ENCODE results near the gene GYS1.

The GYS1 gene

DNA sequence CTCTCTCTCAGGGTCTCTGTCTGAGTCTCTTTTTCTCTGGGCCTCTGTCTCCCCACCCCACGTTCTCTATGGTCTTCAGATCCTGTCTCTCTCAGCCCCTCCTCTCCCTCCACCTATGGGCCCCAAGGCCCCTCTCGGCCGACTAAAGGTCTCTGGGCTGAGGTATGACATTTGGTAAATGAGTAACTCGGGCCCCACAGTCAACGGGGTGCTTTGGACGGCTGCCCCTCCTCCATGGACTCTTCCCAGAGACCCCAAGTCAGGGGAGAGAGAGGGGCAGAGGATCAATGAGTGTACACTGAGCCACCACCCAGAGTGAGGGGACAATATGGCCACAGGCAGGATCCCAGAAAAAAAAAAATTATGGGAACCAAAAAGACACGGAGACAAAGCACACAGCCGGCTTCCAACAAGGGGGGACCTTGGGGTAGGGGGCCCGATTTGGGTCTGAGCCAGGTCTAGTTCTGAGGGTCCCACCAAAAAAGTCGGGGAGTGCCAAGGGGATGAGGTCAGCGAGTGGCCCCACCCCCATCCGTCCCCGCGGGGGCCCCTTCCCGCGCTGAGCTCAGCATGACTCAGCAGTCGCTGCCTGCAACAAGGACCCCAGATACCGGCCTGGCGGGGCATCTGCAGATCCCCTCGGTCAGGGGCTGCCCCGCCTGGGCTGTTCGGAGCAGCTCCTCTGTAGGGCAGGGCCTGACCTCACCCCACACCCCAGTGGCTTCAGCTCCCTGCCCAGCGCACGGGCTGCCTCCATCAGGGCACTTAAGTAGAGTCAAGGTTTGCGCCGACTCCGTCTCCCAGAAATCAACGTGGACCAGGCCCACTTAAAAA is 29.5 kb downstream of the GYS1 start:
- DNase-seq, result peak; percentile 33

DNA sequence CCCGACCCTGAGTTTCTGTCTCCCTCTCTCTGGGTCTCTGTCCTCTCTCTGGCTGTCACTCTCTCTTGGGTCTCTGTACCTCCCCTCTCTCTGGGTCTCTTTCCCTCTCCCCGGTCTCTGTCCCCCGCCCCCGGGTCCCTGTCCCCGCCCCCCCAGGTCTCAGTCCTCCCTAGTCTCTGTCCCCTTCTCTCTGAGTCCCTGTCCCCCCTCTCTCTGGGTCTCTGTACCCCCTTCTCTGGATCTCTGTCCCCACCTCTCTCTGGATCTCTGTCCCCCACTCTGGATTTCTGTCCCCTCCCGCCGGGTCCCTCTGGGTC is 30.3 kb downstream of the GYS1 start:
- DNase-seq, result no peak

DNA sequence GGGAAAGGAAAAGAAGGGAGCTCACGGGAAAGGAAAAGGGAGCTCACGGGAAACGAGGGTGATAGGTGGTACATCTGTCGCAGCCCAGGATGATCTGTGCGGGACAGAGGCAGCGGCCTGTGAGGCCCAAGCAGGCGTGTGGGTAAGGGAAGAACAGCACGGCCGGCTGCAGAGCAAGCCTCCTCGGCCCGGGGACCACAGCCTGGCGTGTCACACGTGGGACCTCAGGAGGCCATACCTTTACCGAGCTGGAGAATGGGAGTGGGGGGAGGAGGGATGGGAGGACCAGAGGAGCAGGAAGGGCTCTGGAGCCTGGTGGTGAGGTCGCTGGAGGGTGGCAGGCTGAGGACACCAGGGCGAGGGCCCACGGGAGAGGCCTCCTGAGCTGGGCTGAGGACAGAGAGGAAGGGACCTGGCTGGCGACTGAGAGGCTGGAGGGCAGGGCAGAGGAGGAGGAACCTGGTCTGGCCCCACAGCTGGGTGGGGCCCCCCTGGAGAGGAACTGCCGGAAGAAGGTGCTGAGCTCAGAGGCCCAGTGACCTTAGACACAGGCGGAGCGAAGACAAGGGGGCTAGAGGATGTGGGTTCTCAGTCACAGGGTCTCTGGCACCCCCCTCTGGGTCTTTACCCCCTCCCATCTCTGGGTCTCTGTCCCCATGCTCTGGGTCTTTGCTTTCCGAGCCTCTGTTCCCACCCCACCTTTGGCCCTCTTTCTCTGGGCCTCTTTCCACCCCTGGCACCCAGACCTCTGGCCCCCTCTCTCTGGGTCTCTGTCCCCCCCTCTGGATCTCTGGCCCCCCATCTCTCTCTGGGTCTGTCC is 30.9 kb downstream of the GYS1 start:
- DNase-seq, result no peak

DNA sequence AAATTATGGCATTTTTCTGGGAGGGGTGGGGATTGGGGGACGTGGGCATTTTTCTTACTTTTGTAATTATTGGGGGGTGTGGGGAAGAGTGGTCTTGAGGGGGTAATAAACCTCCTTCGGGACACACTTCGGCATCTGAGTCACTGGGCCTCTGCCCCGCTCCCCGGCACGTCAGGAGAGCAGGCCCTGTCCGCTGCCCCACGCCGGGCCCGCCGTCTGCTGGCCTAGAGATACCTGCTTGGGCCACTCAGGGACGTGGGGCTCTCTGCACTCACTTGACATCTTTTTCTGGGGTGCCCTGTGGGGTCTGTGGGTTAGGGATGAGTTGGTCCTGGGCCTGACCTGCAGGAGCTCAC is 31.5 kb downstream of the GYS1 start:
- no peak for DNase-seq

GRCh38 chr19:48961051-48961649 is 32.0 kb downstream of the GYS1 start:
- DNase-seq, result no peak

- no peak for DNase-seq
Measured at GRCh38 chr19:48959341-48960239, 33.5 kb downstream of the GYS1 start.

DNA sequence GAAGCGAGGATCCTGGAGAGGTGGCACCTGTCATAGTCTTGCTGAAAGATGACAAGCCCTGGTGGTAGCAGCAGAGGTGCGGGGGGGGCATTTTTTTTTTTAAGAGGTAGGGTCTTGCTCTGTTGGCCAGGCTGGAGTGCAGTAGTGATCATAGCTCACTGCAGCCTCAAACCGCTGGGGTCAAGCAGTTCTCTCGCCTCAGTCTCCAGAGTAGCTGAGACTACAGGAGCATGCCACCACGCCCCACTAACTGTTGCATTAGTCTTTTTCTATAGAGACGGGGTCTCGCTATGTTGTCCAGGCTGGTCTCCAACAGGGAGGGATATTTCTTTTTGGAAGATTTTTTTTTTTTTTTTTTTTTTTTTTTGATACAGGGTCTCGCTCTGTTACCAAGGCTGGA is 35.1 kb downstream of the GYS1 start:
- no peak for DNase-seq

GRCh38 chr19:48955308-48955958 is 37.7 kb downstream of the GYS1 start:
- no peak for DNase-seq

- peak; percentile 82 for DNase-seq
Measured at GRCh38 chr19:48954595-48955307, 38.4 kb downstream of the GYS1 start, which contains the start of gene BAX. Gene BAX (plus strand): TSS chr19:48954875. CDS start chr19:48954929, 54 bp downstream.

GRCh38 chr19:48953990-48954594 is 39.0 kb downstream of the GYS1 start:
- DNase-seq, result no peak

DNA sequence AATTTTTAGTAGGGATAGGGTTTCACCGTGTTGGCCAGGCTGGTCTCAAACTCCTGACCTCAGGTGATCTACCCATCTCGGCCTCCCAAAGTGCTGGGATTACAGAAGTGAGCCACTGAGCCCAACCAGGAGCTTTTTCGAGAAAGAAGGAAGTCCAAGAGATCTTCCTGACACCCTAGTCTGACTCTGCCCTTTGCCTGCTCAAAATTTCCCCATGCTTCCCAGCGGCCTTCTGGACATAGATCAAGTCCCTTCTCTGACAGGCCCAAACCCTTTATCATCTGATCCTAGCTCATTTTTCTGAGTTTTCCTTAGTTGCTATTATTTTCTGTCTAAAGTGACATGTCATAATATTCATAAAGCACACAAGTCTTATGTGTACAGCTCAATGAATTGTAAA is 40.0 kb downstream of the GYS1 start:
- no peak for DNase-seq

GRCh38 chr19:48950830-48951519 is 42.1 kb downstream of the GYS1 start:
- DNase-seq, result no peak

DNA sequence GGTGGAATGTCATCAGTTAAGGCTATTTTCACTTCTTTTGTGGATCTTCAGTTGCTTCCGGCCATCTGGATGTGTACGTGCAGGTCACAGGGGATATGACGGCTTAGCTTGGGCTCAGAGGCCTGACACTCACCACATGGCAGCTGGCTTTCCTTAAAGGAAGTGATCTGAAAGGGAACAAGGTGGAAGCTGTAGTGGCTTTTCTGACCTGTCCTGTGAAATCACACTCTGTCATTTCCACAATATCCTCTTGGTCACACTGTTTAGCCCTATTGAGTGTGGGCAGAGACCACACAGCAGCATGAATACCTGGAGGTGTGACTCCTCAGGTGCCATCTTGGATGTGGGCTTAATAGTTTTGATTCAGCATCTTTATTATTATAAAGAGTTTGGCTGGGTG is 43.0 kb downstream of the GYS1 start:
- DNase-seq, result no peak

DNA sequence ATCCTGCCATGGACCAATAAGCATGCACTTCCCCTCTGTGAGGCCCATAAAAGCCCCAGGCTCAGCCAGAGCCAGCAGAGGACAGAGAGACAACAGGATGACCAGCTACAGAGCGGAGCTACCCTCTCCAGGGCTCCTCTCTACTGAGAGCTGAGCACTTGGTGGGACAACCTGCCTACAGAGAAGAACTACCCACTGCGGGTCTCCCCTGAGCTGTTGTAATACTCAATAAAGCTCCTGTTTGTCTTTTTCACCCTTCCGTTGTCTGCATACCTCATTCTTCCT is 45.9 kb downstream of the GYS1 start:
- DNase-seq, result no peak

DNA sequence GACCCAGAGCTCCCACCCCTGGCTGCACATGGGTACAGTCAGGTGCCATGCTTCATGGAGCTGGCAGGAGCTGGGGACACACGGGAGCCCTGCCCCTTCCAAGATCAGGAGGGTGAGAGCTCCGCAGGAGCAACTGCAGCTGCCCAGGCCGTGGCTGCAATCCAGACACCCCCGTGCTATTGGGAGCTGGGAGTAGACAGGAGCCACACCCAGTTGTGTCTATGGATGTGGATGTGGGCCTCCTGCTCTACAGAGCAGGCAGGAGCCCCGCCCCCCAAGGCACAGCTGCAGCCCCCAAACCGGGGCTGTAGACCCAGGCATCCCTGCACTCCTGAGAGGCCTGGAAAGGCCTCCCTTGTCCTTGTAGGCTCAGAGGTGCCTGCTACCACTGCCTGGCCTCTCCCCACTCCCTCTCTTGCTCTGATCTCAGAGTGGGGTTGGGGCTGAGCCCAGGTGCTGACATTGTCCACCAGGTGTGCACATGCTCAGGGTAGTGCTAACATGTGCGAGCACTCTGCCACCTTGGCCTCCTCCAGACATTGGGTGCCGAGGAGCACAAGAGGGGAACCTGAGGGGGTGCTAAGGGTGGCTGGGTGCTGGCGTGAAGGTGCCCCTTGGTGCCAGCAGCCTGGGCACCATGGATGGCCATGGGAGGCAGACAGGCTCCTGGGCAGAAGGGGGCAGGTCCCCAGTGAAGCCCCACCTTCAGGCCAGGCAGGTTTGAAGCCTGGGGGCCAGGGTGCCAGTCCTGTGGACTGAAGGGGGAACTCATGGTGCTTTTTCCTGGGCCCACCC is 46.4 kb downstream of the GYS1 start:
- no peak for DNase-seq

GRCh38 chr19:48945817-48946216 is 47.3 kb downstream of the GYS1 start:
- DNase-seq, result no peak

- DNase-seq, result no peak
Measured at GRCh38 chr19:48945415-48945814, 47.7 kb downstream of the GYS1 start.

- DNase-seq, result no peak
Measured at GRCh38 chr19:48943081-48943480, 50.0 kb downstream of the GYS1 start.

- DNase-seq, result no peak
Measured at GRCh38 chr19:48940902-48941301, 52.2 kb downstream of the GYS1 start.

DNA sequence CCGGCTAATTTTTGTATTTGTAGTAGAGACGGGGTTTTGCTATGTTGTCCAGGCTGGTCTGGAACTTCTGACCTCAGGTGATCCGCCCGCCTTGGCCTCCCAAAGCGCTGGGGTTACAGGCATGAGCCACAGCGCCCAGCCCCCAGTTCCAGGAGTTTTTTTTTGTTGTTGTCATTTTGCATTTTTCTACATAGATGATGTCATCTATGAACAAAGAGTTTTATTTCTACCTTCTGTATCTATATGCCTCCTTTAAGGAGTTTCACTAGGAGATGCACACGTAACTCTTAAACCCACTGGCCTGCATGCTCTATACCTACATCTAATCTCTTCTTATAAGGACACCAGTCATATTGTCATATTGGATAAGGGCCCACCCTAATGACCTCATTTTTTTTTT is 54.9 kb downstream of the GYS1 start:
- no peak for DNase-seq

Data from effector CD4-positive, alpha-beta T cell (primary cell).